Measurements from ENCODE around the gene LINGO1.

Gene LINGO1

GRCh38 chr15:77667338-77668234 lies 34.9 kb upstream of the LINGO1 start:
- Histone ChIP-seq H3K4me1 (ENCODE audit: control insufficient read depth, insufficient read depth, low read length, unreplicated experiment) (no peaks in the 10 kb centered on the region), H3K36me3 (ENCODE audit: insufficient read depth, low read length) (no peaks in the 10 kb centered on the region), H3K4me3 (ENCODE audit: low read depth, low read length) (no peak overlapping the region), H3K79me2 (ENCODE audit: control insufficient read depth, insufficient read depth, low read length, unreplicated experiment) (no peaks in the 10 kb centered on the region), H3K27ac (ENCODE audit: low read depth, low read length) (no peak overlapping the region), H3K27me3 (ENCODE audit: insufficient read depth, low read length) (peaks cover 66% of the 10 kb centered on the region), H2AFZ (ENCODE audit: low read length, unreplicated experiment) (no peak overlapping the region)

- Histone ChIP-seq H3K79me2 (ENCODE audit: control insufficient read depth, insufficient read depth, low read length, unreplicated experiment) (no peaks in the 10 kb centered on the region), H3K27me3 (ENCODE audit: insufficient read depth, low read length) (peaks cover 53% of the 10 kb centered on the region), H3K4me3 (ENCODE audit: low read depth, low read length) (no peak overlapping the region)
Observed at GRCh38 chr15:77666296-77666660, 33.6 kb upstream of the LINGO1 start.

GRCh38 chr15:77665530-77666295 lies 33.0 kb upstream of the LINGO1 start:
- Histone ChIP-seq H3K27ac (ENCODE audit: low read depth, low read length) (no peak overlapping the region), H3K4me3 (ENCODE audit: low read depth, low read length) (no peak overlapping the region)

More at GRCh38 chr15:77666296-77666660, 33.6 kb upstream of the LINGO1 start:
- no peak overlapping the region for H2AFZ ChIP-seq (ENCODE audit: low read length, unreplicated experiment)
- H3K36me3 ChIP-seq (ENCODE audit: insufficient read depth, low read length): no peaks in the 10 kb centered on the region
- H3K27ac ChIP-seq (ENCODE audit: low read depth, low read length): no peak overlapping the region
- H3K4me1 ChIP-seq (ENCODE audit: control insufficient read depth, insufficient read depth, low read length, unreplicated experiment): no peaks in the 10 kb centered on the region

GRCh38 chr15:77664428-77664827 lies 31.7 kb upstream of the LINGO1 start:
- Histone ChIP-seq H3K4me1 (ENCODE audit: control insufficient read depth, insufficient read depth, low read length, unreplicated experiment) (peaks cover 2% of the 10 kb centered on the region), H3K4me3 (ENCODE audit: low read depth, low read length) (no peak overlapping the region), H3K79me2 (ENCODE audit: control insufficient read depth, insufficient read depth, low read length, unreplicated experiment) (no peaks in the 10 kb centered on the region), H3K36me3 (ENCODE audit: insufficient read depth, low read length) (no peaks in the 10 kb centered on the region), H3K27ac (ENCODE audit: low read depth, low read length) (no peak overlapping the region), H2AFZ (ENCODE audit: low read length, unreplicated experiment) (no peak overlapping the region), H3K27me3 (ENCODE audit: insufficient read depth, low read length) (peaks cover 45% of the 10 kb centered on the region)

More at GRCh38 chr15:77665530-77666295, 33.0 kb upstream of the LINGO1 start:
- Histone ChIP-seq H3K27me3 (ENCODE audit: insufficient read depth, low read length) (peaks cover 51% of the 10 kb centered on the region), H3K36me3 (ENCODE audit: insufficient read depth, low read length) (no peaks in the 10 kb centered on the region), H2AFZ (ENCODE audit: low read length, unreplicated experiment) (no peak overlapping the region), H3K79me2 (ENCODE audit: control insufficient read depth, insufficient read depth, low read length, unreplicated experiment) (no peaks in the 10 kb centered on the region), H3K4me1 (ENCODE audit: control insufficient read depth, insufficient read depth, low read length, unreplicated experiment) (no peaks in the 10 kb centered on the region)

GRCh38 chr15:77663256-77663655 lies 30.5 kb upstream of the LINGO1 start:
- H3K36me3 ChIP-seq (ENCODE audit: insufficient read depth, low read length): no peaks in the 10 kb centered on the region
- peaks cover 2% of the 10 kb centered on the region for H3K4me1 ChIP-seq (ENCODE audit: control insufficient read depth, insufficient read depth, low read length, unreplicated experiment)
- H3K27ac ChIP-seq (ENCODE audit: low read depth, low read length): no peak overlapping the region
- no peaks in the 10 kb centered on the region for H3K79me2 ChIP-seq (ENCODE audit: control insufficient read depth, insufficient read depth, low read length, unreplicated experiment)
- H2AFZ ChIP-seq (ENCODE audit: low read length, unreplicated experiment): no peak overlapping the region
- H3K27me3 ChIP-seq (ENCODE audit: insufficient read depth, low read length): peaks cover 47% of the 10 kb centered on the region
- H3K4me3 ChIP-seq (ENCODE audit: low read depth, low read length): no peak overlapping the region

GRCh38 chr15:77659350-77660321 lies 26.9 kb upstream of the LINGO1 start:
- peaks cover 2% of the 10 kb centered on the region for H3K4me1 ChIP-seq (ENCODE audit: control insufficient read depth, insufficient read depth, low read length, unreplicated experiment)
- no peaks in the 10 kb centered on the region for H3K79me2 ChIP-seq (ENCODE audit: control insufficient read depth, insufficient read depth, low read length, unreplicated experiment)
- no peaks in the 10 kb centered on the region for H3K36me3 ChIP-seq (ENCODE audit: insufficient read depth, low read length)
- H3K27me3 ChIP-seq (ENCODE audit: insufficient read depth, low read length): peaks cover 58% of the 10 kb centered on the region
- H3K27ac ChIP-seq (ENCODE audit: low read depth, low read length): no peak overlapping the region
- H2AFZ ChIP-seq (ENCODE audit: low read length, unreplicated experiment): no peak overlapping the region
- no peak overlapping the region for H3K4me3 ChIP-seq (ENCODE audit: low read depth, low read length)

GRCh38 chr15:77658304-77658703 lies 25.6 kb upstream of the LINGO1 start:
- no peaks in the 10 kb centered on the region for H3K79me2 ChIP-seq (ENCODE audit: control insufficient read depth, insufficient read depth, low read length, unreplicated experiment)

GRCh38 chr15:77657634-77658238 lies 25.0 kb upstream of the LINGO1 start:
- Histone ChIP-seq H3K79me2 (ENCODE audit: control insufficient read depth, insufficient read depth, low read length, unreplicated experiment) (no peaks in the 10 kb centered on the region), H3K36me3 (ENCODE audit: insufficient read depth, low read length) (no peaks in the 10 kb centered on the region), H3K27ac (ENCODE audit: low read depth, low read length) (no peak overlapping the region), H3K4me1 (ENCODE audit: control insufficient read depth, insufficient read depth, low read length, unreplicated experiment) (peaks cover 2% of the 10 kb centered on the region), H3K27me3 (ENCODE audit: insufficient read depth, low read length) (peaks cover 76% of the 10 kb centered on the region), H3K4me3 (ENCODE audit: low read depth, low read length) (no peak overlapping the region), H2AFZ (ENCODE audit: low read length, unreplicated experiment) (no peak overlapping the region)

More at GRCh38 chr15:77658304-77658703, 25.6 kb upstream of the LINGO1 start:
- no peak overlapping the region for H3K27ac ChIP-seq (ENCODE audit: low read depth, low read length)
- peaks cover 2% of the 10 kb centered on the region for H3K4me1 ChIP-seq (ENCODE audit: control insufficient read depth, insufficient read depth, low read length, unreplicated experiment)
- no peaks in the 10 kb centered on the region for H3K36me3 ChIP-seq (ENCODE audit: insufficient read depth, low read length)
- no peak overlapping the region for H3K4me3 ChIP-seq (ENCODE audit: low read depth, low read length)
- no peak overlapping the region for H2AFZ ChIP-seq (ENCODE audit: low read length, unreplicated experiment)
- H3K27me3 ChIP-seq (ENCODE audit: insufficient read depth, low read length): peaks cover 71% of the 10 kb centered on the region

- Histone ChIP-seq H3K4me1 (ENCODE audit: control insufficient read depth, insufficient read depth, low read length, unreplicated experiment) (peaks cover 2% of the 10 kb centered on the region), H3K4me3 (ENCODE audit: low read depth, low read length) (no peak overlapping the region), H3K79me2 (ENCODE audit: control insufficient read depth, insufficient read depth, low read length, unreplicated experiment) (no peaks in the 10 kb centered on the region), H3K36me3 (ENCODE audit: insufficient read depth, low read length) (no peaks in the 10 kb centered on the region), H3K27me3 (ENCODE audit: insufficient read depth, low read length) (peaks cover 83% of the 10 kb centered on the region), H3K27ac (ENCODE audit: low read depth, low read length) (no peak overlapping the region), H2AFZ (ENCODE audit: low read length, unreplicated experiment) (no peak overlapping the region)
Observed at GRCh38 chr15:77656294-77656693, 23.6 kb upstream of the LINGO1 start.

- no peak overlapping the region for H2AFZ ChIP-seq (ENCODE audit: low read length, unreplicated experiment)
Observed at GRCh38 chr15:77654975-77655374, 22.3 kb upstream of the LINGO1 start.

More at GRCh38 chr15:77654975-77655374, 22.3 kb upstream of the LINGO1 start:
- Histone ChIP-seq H3K27me3 (ENCODE audit: insufficient read depth, low read length) (peaks cover 86% of the 10 kb centered on the region), H3K4me3 (ENCODE audit: low read depth, low read length) (no peak overlapping the region), H3K36me3 (ENCODE audit: insufficient read depth, low read length) (no peaks in the 10 kb centered on the region), H3K79me2 (ENCODE audit: control insufficient read depth, insufficient read depth, low read length, unreplicated experiment) (no peaks in the 10 kb centered on the region), H3K4me1 (ENCODE audit: control insufficient read depth, insufficient read depth, low read length, unreplicated experiment) (peaks cover 2% of the 10 kb centered on the region), H3K27ac (ENCODE audit: low read depth, low read length) (no peak overlapping the region)
